Ovary (tissue), 9 donors: ENCODE results near the gene AP1G2. TPM values are rescaled to one million over a fixed set of nuclear protein-coding genes. Genes with fewer than 3 reads are reported as not detected.
"Not testable (repeated sequence)": the region's sequence is repeated elsewhere in the genome, so short reads cannot be mapped to it uniquely, and the experiment has no call there.

Experiments
- DNase-seq, 5 donors: peaks; one replicate each; pipeline ENCODE4 v3.0.0-alpha.2; 2019 to 2020
- H3K27ac ChIP-seq, 2 donors: fragments of 200-600 bp; one replicate each; pipeline versions ENCODE4 v1.5.1 to v1.8.0; 2019 to 2022
- H3K27me3 ChIP-seq: fragments of 200-600 bp; one replicate; pipeline ENCODE4 v1.8.0; 2022
- H3K36me3 ChIP-seq: fragments of 200-600 bp; sonication (generic); one replicate; pipeline ENCODE4 v1.5.1; 2019
- H3K4me1 ChIP-seq: one replicate; pipeline ENCODE4 v1.8.1; 2013; ENCODE audit warnings: mild to moderate bottlenecking, moderate library complexity; ENCODE audit not compliant: insufficient read depth
- H3K4me3 ChIP-seq: fragments of 200-600 bp; sonication (generic); one replicate; pipeline ENCODE4 v1.5.1; 2017
- H3K9me3 ChIP-seq, 2 donors: fragments of 200-600 bp in 1 of 2; sonication (generic) in 1 of 2; one replicate each; pipeline versions ENCODE4 v1.5.1 to v1.8.1; 2013 to 2019; ENCODE audit warnings: mild to moderate bottlenecking in 1 of 2, moderate library complexity in 1 of 2
- CTCF ChIP-seq, 3 donors: fragments of 450-650 bp in 2 of 3; fragments of 200-600 bp in 1 of 3; IDR thresholded peaks; one replicate each; pipeline versions ENCODE4 v1.5.1 to v1.8.0; 2016 to 2022; ENCODE audit warnings: antibody characterized with exemption in 3 of 3, mild to moderate bottlenecking in 1 of 3
- EP300 ChIP-seq: sonication (generic); formaldehyde crosslinking; IDR thresholded peaks from one replicate; pipeline ENCODE4 v1.6.1; 2017; ENCODE audit warnings: antibody characterized with exemption
- POLR2A ChIP-seq: fragments of 450-650 bp; IDR thresholded peaks from one replicate; pipeline ENCODE4 v1.6.1; 2017; ENCODE audit warnings: antibody characterized with exemption, mild to moderate bottlenecking, moderate library complexity
- WGBS, 3 donors: extraction: QIAGEN DNeasy Blood & Tissue Kit in 1 of 3; methylation state at CpG; one replicate each; pipeline versions ENCODE4 v1.1.5 to v1.1.7; 2013 to 2017; 5-methylcytosine and 5-hydroxymethylcytosine counted together
- intact Hi-C, 4 donors: fragments of 100-400 bp; cut with DNase I; formaldehyde crosslinking; loops; one replicate each; pipeline versions ENCODE4 v1.11.0 to v1.15.1; 2022 to 2023
- polyA plus RNA-seq, 2 donors: library from polyadenylated mRNA; stranded (reverse); fragments of 200-250 nt in 1 of 2; fragments of 350-450 nt in 1 of 2; fragmentation: Illumina TruSeq in 1 of 2; extraction: RNeasy Lipid Tissue Mini Kit (QIAGEN cat#74804) in 1 of 2; gene quantifications; one replicate each; pipeline ENCODE4 v1.2.3, GENCODE V29; 2013 to 2014
- total RNA-seq, 7 donors: library from RNA; depleted of rRNA in 2 of 7; stranded (reverse); fragments of >200 nt in 2 of 7; fragmentation: NEBNext Ultra II Directional in 3 of 7; extraction: Animal tissue kit (Norgen Biotek cat#: 25700) in 3 of 7; gene quantifications; one replicate each; pipeline versions ENCODE4 v1.1.0 to v1.2.4, GENCODE V29; 2016 to 2023
- donor health status: DM: no; HTN: no; CAD: no; lungs with moderate emphysema.
- donor health status: DM: no; HTN: no; CAD: no.
- donor health status: Bipolar disorder and iron deficiency.
- donor health status: DM: yes; HTN: yes; CAD: no.
- donor health status: DM: no; HTN: no; CAD: no.
- donor health status: DM: yes; HTN: yes; CAD: no.

AP1G2 gene
- total and polyA plus RNA-seq, 9 donors = 32.0 to 129 (median 87.6) TPM

- Histone ChIP-seq H3K27ac (no peak overlapping the region), H3K9me3 (no peaks in the 10 kb centered on the region), H3K4me1 (no peaks in the 10 kb centered on the region), H3K27me3 (no peaks in the 10 kb centered on the region), H3K4me3 (no peak overlapping the region), H3K36me3 (no peaks in the 10 kb centered on the region)
- whole genome bisulfite sequencing, 3 donors = 91 to 95% (median 93%) methylated on average over 2 of the region's 2 CpGs
- no peak for TF ChIP-seq CTCF (IDR thresholded peaks at IDR 0.05)
- no peak for TF ChIP-seq EP300
- no peak for TF ChIP-seq POLR2A
- no peak for DNase-seq
- intact Hi-C loops = loop anchor here in 1 of 4 donors (5.0 kb wide), 1 partner anchor 363 kb away; the partner anchor contains the start of gene DHRS4
Measured at GRCh38 chr14:23589606-23590005, 22.0 kb upstream of the AP1G2 start.

GRCh38 chr14:23588884-23589598 lies 21.4 kb upstream of the AP1G2 start:
- Histone ChIP-seq H3K4me1 (no peaks in the 10 kb centered on the region), H3K27me3 (no peaks in the 10 kb centered on the region), H3K9me3 (no peaks in the 10 kb centered on the region), H3K27ac (no peak overlapping the region), H3K4me3 (no peak overlapping the region), H3K36me3 (no peaks in the 10 kb centered on the region)
- intact Hi-C loops = loop anchor here in 1 of 4 donors (5.0 kb wide), 1 partner anchor 363 kb away; the partner anchor contains the start of gene DHRS4
- peak; percentile 89 to 94 (median 93) for DNase-seq
- no peak for TF ChIP-seq POLR2A
- peak; percentile 42 to 83 (median 71) for TF ChIP-seq CTCF (IDR thresholded peaks at IDR 0.05)
- TF ChIP-seq EP300 = no peak
- WGBS, 3 donors = 15 to 20% (median 17%) methylated on average over 5 of the region's 5 CpGs

GRCh38 chr14:23584527-23585203 lies 17.1 kb upstream of the AP1G2 start:
- H3K27ac ChIP-seq, H3K36me3 ChIP-seq, DNase-seq, H3K4me1 ChIP-seq, H3K27me3 ChIP-seq, H3K9me3 ChIP-seq, H3K4me3 ChIP-seq: not testable (repeated sequence)
- 87 to 90% (median 90%) methylated on average over 24 to 25 of the region's 26 CpGs for WGBS, 3 donors
- intact Hi-C loops = loop anchor here in 1 of 4 donors (5.0 kb wide), 1 partner anchor 368 kb away; the partner anchor contains the start of gene DHRS4

GRCh38 chr14:23583761-23584526 lies 16.4 kb upstream of the AP1G2 start:
- H3K9me3 ChIP-seq, DNase-seq, H3K4me3 ChIP-seq, H3K4me1 ChIP-seq, H3K27ac ChIP-seq, H3K27me3 ChIP-seq, H3K36me3 ChIP-seq, intact Hi-C loops: not testable (repeated sequence)
- 76 to 81% (median 78%) methylated on average over 25 of the region's 25 CpGs for WGBS, 3 donors

GRCh38 chr14:23582906-23583760 lies 15.5 kb upstream of the AP1G2 start:
- intact Hi-C loops = no loop called here
- 79 to 87% (median 86%) methylated on average over 3 of the region's 3 CpGs for WGBS, 3 donors
- TF ChIP-seq CTCF (IDR thresholded peaks at IDR 0.05) (no peak), EP300 (no peak), POLR2A (no peak)
- no peak overlapping the region for H3K27ac ChIP-seq
- no peaks in the 10 kb centered on the region for H3K4me1 ChIP-seq
- H3K36me3 ChIP-seq = no peaks in the 10 kb centered on the region
- no peaks in the 10 kb centered on the region for H3K27me3 ChIP-seq
- no peaks in the 10 kb centered on the region for H3K9me3 ChIP-seq
- no peak overlapping the region for H3K4me3 ChIP-seq
- DNase-seq = no peak
